Sigmoid colon (tissue), 7 donors: ENCODE measurements around the gene BTBD9. TPM values are rescaled to one million over a fixed set of nuclear protein-coding genes. Genes with fewer than 3 reads are reported as not detected.

Experiments
- DNase-seq: peaks from one replicate; pipeline ENCODE4 v3.0.0-alpha.2; 2019
- H3K27ac ChIP-seq, 4 donors: fragments of 200-600 bp; sonication (generic); one replicate each; pipeline ENCODE4 v1.5.1; 2016 to 2019; ENCODE audit warnings: mild to moderate bottlenecking in 1 of 4
- H3K27me3 ChIP-seq, 3 donors: fragments of 200-600 bp; sonication (generic); one replicate each; pipeline ENCODE4 v1.5.1; 2019; ENCODE audit warnings: mild to moderate bottlenecking in 1 of 3
- H3K36me3 ChIP-seq, 4 donors: fragments of 200-600 bp; sonication (generic); one replicate each; pipeline ENCODE4 v1.5.1; 2016 to 2019
- H3K4me1 ChIP-seq, 4 donors: fragments of 200-600 bp; sonication (generic); one replicate each; pipeline ENCODE4 v1.5.1; 2017 to 2019
- H3K4me3 ChIP-seq, 4 donors: fragments of 200-600 bp; sonication (generic); one replicate each; pipeline ENCODE4 v1.5.1; 2017 to 2019; ENCODE audit warnings: mild to moderate bottlenecking in 2 of 4, moderate library complexity in 1 of 4
- H3K9me3 ChIP-seq, 4 donors: fragments of 200-600 bp in 3 of 4; sonication (generic) in 3 of 4; one replicate each; pipeline versions ENCODE4 v1.5.1 to v1.6.1; 2013 to 2019
- CTCF ChIP-seq, 4 experiments: fragments of 450-650 bp in 3 of 4; fragments of 200-600 bp in 1 of 4; IDR thresholded peaks; one replicate each; pipeline ENCODE4 v1.5.1; 2016 to 2019; ENCODE audit warnings: antibody characterized with exemption in 4 of 4, mild to moderate bottlenecking in 3 of 4, moderate library complexity in 2 of 4
- EP300 ChIP-seq, 4 donors: sonication (generic); formaldehyde crosslinking; IDR thresholded peaks; one replicate each; pipeline ENCODE4 v1.6.1; 2017; ENCODE audit warnings: antibody characterized with exemption in 4 of 4
- POLR2A ChIP-seq, 2 donors: fragments of 450-650 bp; IDR thresholded peaks; one replicate each; pipeline ENCODE4 v1.6.1; 2016; ENCODE audit warnings: antibody characterized with exemption in 2 of 2, mild to moderate bottlenecking in 2 of 2, moderate library complexity in 2 of 2
- POLR2AphosphoS5 ChIP-seq, 4 donors: sonication (generic); formaldehyde crosslinking; IDR thresholded peaks; one replicate each; pipeline ENCODE4 v1.6.1; 2017; ENCODE audit warnings: antibody characterized with exemption in 4 of 4
- WGBS, 2 donors: extraction: QIAGEN DNeasy Blood & Tissue Kit; methylation state at CpG; one replicate each; pipeline ENCODE4 v1.1.7; 2013; 5-methylcytosine and 5-hydroxymethylcytosine counted together
- intact Hi-C: fragments of 100-400 bp; cut with DNase I; formaldehyde crosslinking; loops from one replicate; pipeline ENCODE4 v1.15.1; 2023
- polyA plus RNA-seq, 3 donors: library from polyadenylated mRNA; stranded (reverse); fragments of 200-250 nt; gene quantifications; one replicate each; pipeline ENCODE4 v1.2.3, GENCODE V29; 2013
- total RNA-seq, 4 donors: library from RNA; depleted of rRNA; stranded (reverse); fragments of >200 nt; gene quantifications; one replicate each; pipeline ENCODE4 v1.1.0, GENCODE V29; 2016
- donor health status: healthy with polysubstance abuse.
- donor health status: Bipolar disorder and iron deficiency.
- donor health status: healthy.

BTBD9 gene
- total and polyA plus RNA-seq, 7 donors = 3.6 to 20.8 (median 10.5) TPM

GRCh38 chr6:38272222-38272621, 367.5 kb downstream of the BTBD9 start:
- Histone ChIP-seq H3K4me3 (no peak overlapping the region), H3K27ac (no peak overlapping the region), H3K36me3 (no peaks in the 10 kb centered on the region), H3K27me3 (no peaks in the 10 kb centered on the region), H3K4me1 (peaks cover 0 to 34% (median 4%) of the 10 kb centered on the region in 4 donors), H3K9me3 (no peaks in the 10 kb centered on the region)
- 41 to 73% methylated on average over 1 of the region's 1 CpG for WGBS, 2 donors
- no peak for DNase-seq
- no peak for TF ChIP-seq POLR2AphosphoS5 (IDR thresholded peaks at IDR 0.05)
- no peak for TF ChIP-seq CTCF (IDR thresholded peaks at IDR 0.05)
- intact Hi-C loops = no loop called here

GRCh38 chr6:38271081-38271480, 368.6 kb downstream of the BTBD9 start:
- H3K4me3 ChIP-seq = no peak overlapping the region
- intact Hi-C loops = no loop called here
- no peak for DNase-seq
- peaks cover 0 to 34% (median 4%) of the 10 kb centered on the region in 4 donors for H3K4me1 ChIP-seq
- H3K27me3 ChIP-seq = no peaks in the 10 kb centered on the region
- no peak for TF ChIP-seq POLR2AphosphoS5 (IDR thresholded peaks at IDR 0.05)
- TF ChIP-seq EP300 (IDR thresholded peaks at IDR 0.05) = no peak
- no peak for TF ChIP-seq POLR2A (IDR thresholded peaks at IDR 0.05)
- no peak for TF ChIP-seq CTCF (IDR thresholded peaks at IDR 0.05)
- no peaks in the 10 kb centered on the region for H3K9me3 ChIP-seq
- H3K36me3 ChIP-seq = no peaks in the 10 kb centered on the region
- no peak overlapping the region for H3K27ac ChIP-seq

GRCh38 chr6:38270367-38270766, 369.4 kb downstream of the BTBD9 start:
- DNase-seq = no peak
- intact Hi-C loops = no loop called here

GRCh38 chr6:38269461-38270172, 370.1 kb downstream of the BTBD9 start:
- intact Hi-C loops = no loop called here
- no peak for TF ChIP-seq POLR2AphosphoS5 (IDR thresholded peaks at IDR 0.05)
- no peak for TF ChIP-seq CTCF (IDR thresholded peaks at IDR 0.05)
- no peak for TF ChIP-seq EP300 (IDR thresholded peaks at IDR 0.05)
- no peak for TF ChIP-seq POLR2A (IDR thresholded peaks at IDR 0.05)
- no peaks in the 10 kb centered on the region for H3K36me3 ChIP-seq
- WGBS, 2 donors = 89 to 90% methylated on average over 9 of the region's 9 CpGs
- peaks cover 0 to 34% (median 4%) of the 10 kb centered on the region in 4 donors for H3K4me1 ChIP-seq
- DNase-seq = no peak
- H3K27ac ChIP-seq = no peak overlapping the region
- no peak overlapping the region for H3K4me3 ChIP-seq
- H3K27me3 ChIP-seq = no peaks in the 10 kb centered on the region
- no peaks in the 10 kb centered on the region for H3K9me3 ChIP-seq

More at GRCh38 chr6:38270367-38270766, 369.4 kb downstream of the BTBD9 start:
- TF ChIP-seq CTCF (IDR thresholded peaks at IDR 0.05) = no peak
- no peak for TF ChIP-seq POLR2AphosphoS5 (IDR thresholded peaks at IDR 0.05)
- no peak for TF ChIP-seq POLR2A (IDR thresholded peaks at IDR 0.05)
- no peak for TF ChIP-seq EP300 (IDR thresholded peaks at IDR 0.05)
- Histone ChIP-seq H3K27ac (no peak overlapping the region), H3K4me3 (no peak overlapping the region), H3K27me3 (no peaks in the 10 kb centered on the region), H3K9me3 (no peaks in the 10 kb centered on the region), H3K36me3 (no peaks in the 10 kb centered on the region), H3K4me1 (peaks cover 0 to 34% (median 4%) of the 10 kb centered on the region in 4 donors)
- WGBS, 2 donors = 87 to 91% methylated on average over 1 of the region's 1 CpG

GRCh38 chr6:38268342-38268741, 371.4 kb downstream of the BTBD9 start:
- TF ChIP-seq EP300 (IDR thresholded peaks at IDR 0.05) = no peak
- no peak for TF ChIP-seq POLR2A (IDR thresholded peaks at IDR 0.05)
- TF ChIP-seq POLR2AphosphoS5 (IDR thresholded peaks at IDR 0.05) = no peak
- no peak for TF ChIP-seq CTCF (IDR thresholded peaks at IDR 0.05)
- Histone ChIP-seq H3K9me3 (no peaks in the 10 kb centered on the region), H3K4me3 (no peak overlapping the region), H3K27ac (peak overlapping the region in 2 of 4 donors; percentile 29 to 30), H3K36me3 (no peaks in the 10 kb centered on the region), H3K27me3 (no peaks in the 10 kb centered on the region), H3K4me1 (peaks cover 0 to 30% (median 4%) of the 10 kb centered on the region in 4 donors)
- WGBS, 2 donors = 84 to 88% methylated on average over 4 of the region's 4 CpGs
- intact Hi-C loops = no loop called here
- no peak for DNase-seq
